ENCODE results near the gene SCNM1.

The SCNM1 gene

DNA sequence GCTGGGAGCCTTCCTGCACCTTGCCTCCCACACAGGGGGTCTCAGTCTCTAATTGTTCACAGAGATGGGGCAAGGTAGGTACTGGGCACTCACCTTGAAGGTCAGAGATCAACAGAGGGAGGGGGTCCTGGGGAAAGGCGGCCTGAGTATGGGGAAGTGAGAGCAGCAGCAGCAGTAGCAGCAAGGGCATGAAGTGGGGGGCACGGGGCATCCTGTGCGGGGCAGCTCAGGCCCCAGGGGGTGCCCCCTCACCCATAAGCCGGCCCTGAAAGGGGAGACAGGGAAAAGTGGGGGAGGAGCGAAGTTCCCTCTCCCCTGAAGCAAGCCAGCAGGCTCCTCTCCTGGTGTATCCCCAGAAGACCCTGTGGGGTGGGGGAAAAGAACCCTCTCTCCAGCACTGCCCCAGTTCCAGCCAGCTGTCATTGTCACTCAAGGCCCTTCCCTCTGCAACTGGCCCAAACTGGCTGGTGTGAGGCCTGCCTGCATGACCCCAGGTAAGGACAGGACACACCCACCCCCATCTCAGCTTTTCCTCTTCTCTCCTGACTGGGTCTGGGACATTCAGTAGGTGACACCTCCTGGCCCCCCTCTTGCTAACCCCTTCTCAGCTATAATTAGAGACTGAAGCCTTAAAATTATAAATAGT lies 23.4 kb upstream of the SCNM1 start:
- H3K4me3 ChIP-seq (ENCODE audit: low read length): no peak overlapping the region
- TF ChIP-seq ZNF274 (IDR thresholded peaks at IDR 0.05; ENCODE audit: low read depth, low read length): no peak

DNA sequence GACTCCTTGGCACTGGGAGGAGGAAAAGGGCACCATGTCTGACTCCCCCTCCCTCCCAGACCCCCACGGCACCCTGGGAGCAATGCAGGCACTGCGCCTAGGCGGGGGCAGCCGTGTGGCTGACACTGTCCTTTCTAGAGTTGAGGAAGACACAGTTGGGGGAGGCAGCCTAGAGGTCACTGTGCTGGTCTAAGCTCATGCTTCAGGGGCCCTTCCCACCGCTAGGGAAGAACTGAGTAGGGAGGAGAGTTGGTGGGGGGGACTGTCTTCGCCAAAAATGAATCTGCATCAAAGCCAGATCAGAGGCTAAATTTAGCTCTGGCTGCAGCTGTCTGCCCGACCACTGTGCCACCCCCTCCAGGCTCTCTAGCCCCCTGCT lies 22.9 kb upstream of the SCNM1 start:
- TF ChIP-seq ZNF274 (IDR thresholded peaks at IDR 0.05; ENCODE audit: low read depth, low read length): no peak
- H3K4me3 ChIP-seq (ENCODE audit: low read length): no peak overlapping the region

DNA sequence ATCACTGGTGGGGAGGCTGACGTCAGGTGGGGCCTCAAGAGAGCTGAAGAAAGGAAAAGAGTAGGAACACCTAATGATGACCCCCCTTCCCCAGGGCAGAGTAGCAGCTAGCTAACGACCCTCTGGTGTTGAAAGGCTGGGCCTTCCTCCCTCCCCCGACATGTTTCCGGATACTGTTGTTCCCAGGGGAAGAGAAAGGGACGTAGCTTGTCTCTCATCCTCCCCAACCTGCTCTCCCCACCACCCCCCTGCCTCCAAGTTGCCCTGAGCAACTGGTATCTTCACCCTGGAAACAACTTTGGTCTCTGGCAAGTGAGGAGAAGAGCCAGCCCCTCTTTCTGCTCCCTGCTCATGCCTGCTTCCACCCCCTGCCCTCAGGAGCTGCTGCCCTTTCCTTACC lies 22.0 kb upstream of the SCNM1 start:
- no peak overlapping the region for H3K4me3 ChIP-seq (ENCODE audit: low read length)
- no peak for TF ChIP-seq ZNF274 (IDR thresholded peaks at IDR 0.05; ENCODE audit: low read depth, low read length)

GRCh38 chr1:151144474-151145303 lies 21.3 kb upstream of the SCNM1 start:
- no peak for TF ChIP-seq ZNF274 (IDR thresholded peaks at IDR 0.05; ENCODE audit: low read depth, low read length)
- no peak overlapping the region for H3K4me3 ChIP-seq (ENCODE audit: low read length)

DNA sequence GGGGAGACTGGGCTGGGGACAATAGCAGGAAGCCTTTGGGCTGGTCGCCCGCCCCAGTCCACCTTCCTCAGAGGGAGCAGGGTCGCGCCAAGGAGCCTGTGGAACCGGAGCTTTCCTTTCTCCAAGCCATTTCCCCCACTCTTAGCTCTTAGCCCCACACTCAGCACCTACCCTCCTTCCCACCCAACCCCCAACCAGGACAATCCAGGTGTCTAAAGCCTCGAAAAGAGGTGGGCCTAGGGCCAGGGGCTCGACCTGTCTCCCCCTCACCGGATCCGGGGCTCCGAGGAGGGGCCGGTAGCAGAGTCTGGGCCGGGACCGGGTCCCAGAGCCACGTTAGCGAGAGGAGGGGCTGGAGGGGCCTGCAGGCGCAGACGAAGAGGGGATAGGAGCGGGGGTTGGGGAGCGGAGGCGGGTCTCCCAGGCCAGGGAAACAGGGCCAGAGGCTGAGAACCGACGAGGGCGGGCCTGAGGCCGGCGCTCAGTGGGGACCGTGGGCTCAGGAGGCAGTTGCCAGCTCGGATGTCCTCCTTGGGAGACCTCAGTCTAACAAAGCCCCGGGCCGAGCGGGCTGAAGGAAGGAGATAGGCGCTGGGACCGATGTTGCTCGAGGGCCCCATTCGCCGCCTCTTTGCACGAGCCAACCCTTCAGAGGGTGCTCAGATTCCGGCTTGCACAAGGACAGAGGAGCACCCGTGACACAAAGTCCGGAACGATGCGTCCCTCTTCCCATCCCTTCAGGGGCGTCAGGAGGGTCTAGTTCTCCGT lies 20.5 kb upstream of the SCNM1 start:
- peak overlapping the region; percentile 75; the same call in 1 of the 2 replicates for H3K4me3 ChIP-seq (ENCODE audit: low read length)
- no peak for TF ChIP-seq ZNF274 (IDR thresholded peaks at IDR 0.05; ENCODE audit: low read depth, low read length)

DNA sequence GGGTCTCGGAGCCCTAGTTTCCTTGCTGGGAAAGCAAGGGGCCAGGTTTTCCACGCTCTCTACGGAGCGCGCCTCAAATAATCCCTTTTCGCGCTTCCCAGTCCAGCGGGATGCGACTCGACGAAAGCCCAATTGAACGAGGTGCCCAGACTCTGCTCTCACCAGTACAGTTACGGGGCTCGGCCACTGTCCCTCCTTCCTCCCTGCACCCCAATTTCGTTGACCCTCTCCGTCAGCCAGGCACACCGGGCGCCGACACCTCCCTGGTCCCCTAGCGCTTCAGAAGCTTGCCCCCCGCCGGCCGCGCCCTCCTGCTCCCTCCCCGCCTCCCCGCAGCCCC lies 19.9 kb upstream of the SCNM1 start:
- peak overlapping the region; percentile 75 for H3K4me3 ChIP-seq (ENCODE audit: low read length)
- TF ChIP-seq ZNF274 (IDR thresholded peaks at IDR 0.05; ENCODE audit: low read depth, low read length): no peak

- H3K4me3 ChIP-seq (ENCODE audit: low read length): peak within 1 kb of the TSS; percentile 75
- no peak for TF ChIP-seq ZNF274 (IDR thresholded peaks at IDR 0.05; ENCODE audit: low read depth, low read length)
Observed at GRCh38 chr1:151146412-151147131, 19.4 kb upstream of the SCNM1 start, which contains the start of gene SEMA6C. Gene SEMA6C (minus strand): TSS chr1:151146631. CDS start chr1:151142621, 4,010 bp downstream.

DNA sequence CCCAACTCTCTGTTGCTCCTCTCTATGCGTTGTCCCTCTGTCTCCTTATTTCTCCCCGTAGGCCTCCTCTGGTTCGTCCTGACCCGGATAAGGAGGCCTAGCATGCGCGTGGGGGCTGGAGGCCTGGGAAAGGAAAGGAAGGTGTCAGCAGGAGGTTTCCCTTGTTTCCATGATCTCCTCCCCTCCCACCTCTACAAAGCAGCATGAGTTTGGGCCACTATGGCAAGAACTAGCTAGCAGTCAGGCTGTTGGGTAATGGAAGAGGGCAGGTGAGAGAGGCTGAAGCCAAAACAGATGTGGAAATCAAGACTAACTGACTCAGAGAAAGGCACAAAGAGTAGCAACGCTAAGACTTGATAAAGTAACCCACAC lies 18.8 kb upstream of the SCNM1 start:
- peak overlapping the region; percentile 75; the same call in 1 of the 2 replicates for H3K4me3 ChIP-seq (ENCODE audit: low read length)
- TF ChIP-seq ZNF274 (IDR thresholded peaks at IDR 0.05; ENCODE audit: low read depth, low read length): no peak

DNA sequence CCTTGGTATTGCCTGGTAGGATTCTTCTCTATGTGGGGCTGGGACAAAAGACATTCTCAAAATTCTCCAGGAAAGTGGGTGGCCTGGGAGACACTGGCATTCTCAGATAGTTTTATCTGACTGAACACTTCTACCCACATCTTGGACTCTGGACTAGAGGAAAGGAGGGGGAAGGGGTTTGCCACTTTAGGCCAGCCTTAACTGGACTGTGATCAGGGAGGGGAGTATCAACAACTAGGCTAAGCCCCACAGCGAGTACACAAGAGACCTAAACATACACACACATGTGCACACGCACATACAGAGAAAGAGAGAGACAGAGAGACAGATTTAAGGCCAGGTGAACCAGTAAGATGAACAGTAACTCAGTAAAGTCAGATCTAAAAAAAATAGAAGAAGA lies 18.3 kb upstream of the SCNM1 start:
- no peak overlapping the region for H3K4me3 ChIP-seq (ENCODE audit: low read length)
- no peak for TF ChIP-seq ZNF274 (IDR thresholded peaks at IDR 0.05; ENCODE audit: low read depth, low read length)

- peak within 1 kb of the TSS; percentile 86 for H3K4me3 ChIP-seq (ENCODE audit: low read length)
- TF ChIP-seq ZNF274 (IDR thresholded peaks at IDR 0.05; ENCODE audit: low read depth, low read length): no peak
Observed at GRCh38 chr1:151156515-151156819, 9.5 kb upstream of the SCNM1 start, which contains the start of gene TNFAIP8L2. Gene TNFAIP8L2 (plus strand): TSS chr1:151156649. CDS start chr1:151158698, 2,049 bp downstream.

GRCh38 chr1:151157067-151157531 lies 8.8 kb upstream of the SCNM1 start:
- no peak for TF ChIP-seq ZNF274 (IDR thresholded peaks at IDR 0.05; ENCODE audit: low read depth, low read length)
- H3K4me3 ChIP-seq (ENCODE audit: low read length): peak overlapping the region; percentile 86

DNA sequence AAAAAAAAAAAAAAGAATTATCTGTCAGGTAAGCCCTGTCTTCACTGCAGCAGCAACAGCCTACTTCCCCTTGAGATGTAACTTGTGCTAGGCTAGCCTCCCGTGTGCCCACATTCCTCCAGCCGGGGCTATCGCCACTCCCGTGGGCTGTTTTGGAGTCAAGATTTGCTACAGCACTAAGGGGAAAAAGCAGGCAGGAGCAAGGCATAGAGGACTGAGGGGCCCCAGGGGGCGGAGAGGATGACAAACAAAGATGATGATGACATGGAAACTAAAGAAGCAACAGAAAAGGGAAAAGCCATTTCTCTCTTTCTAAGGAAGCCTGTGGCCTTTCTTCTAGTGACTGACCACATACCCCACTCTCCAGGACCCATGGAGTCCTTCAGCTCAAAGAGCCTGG lies 7.6 kb upstream of the SCNM1 start:
- no peak for TF ChIP-seq ZNF274 (IDR thresholded peaks at IDR 0.05; ENCODE audit: low read depth, low read length)
- H3K4me3 ChIP-seq (ENCODE audit: low read length): no peak overlapping the region

DNA sequence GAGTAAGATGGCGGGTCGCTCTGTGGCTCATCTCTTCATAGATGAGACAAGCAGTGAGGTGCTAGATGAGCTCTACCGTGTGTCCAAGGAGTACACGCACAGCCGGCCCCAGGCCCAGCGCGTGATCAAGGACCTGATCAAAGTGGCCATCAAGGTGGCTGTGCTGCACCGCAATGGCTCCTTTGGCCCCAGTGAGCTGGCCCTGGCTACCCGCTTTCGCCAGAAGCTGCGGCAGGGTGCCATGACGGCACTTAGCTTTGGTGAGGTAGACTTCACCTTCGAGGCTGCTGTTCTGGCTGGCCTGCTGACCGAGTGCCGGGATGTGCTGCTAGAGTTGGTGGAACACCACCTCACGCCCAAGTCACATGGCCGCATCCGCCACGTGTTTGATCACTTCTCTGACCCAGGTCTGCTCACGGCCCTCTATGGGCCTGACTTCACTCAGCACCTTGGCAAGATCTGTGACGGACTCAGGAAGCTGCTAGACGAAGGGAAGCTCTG lies 7.1 kb upstream of the SCNM1 start:
- no peak for TF ChIP-seq ZNF274 (IDR thresholded peaks at IDR 0.05; ENCODE audit: low read depth, low read length)

GRCh38 chr1:151159373-151159772 lies 6.6 kb upstream of the SCNM1 start:
- no peak overlapping the region for H3K4me3 ChIP-seq (ENCODE audit: low read length)
- TF ChIP-seq ZNF274 (IDR thresholded peaks at IDR 0.05; ENCODE audit: low read depth, low read length): no peak

More for the DNA sequence above, 7.1 kb upstream of the SCNM1 start:
- H3K4me3 ChIP-seq (ENCODE audit: low read length): no peak overlapping the region
